GM12891 (cell line): ENCODE measurements around the gene CALHM1.

Experiments
- POLR2A ChIP-seq: IDR thresholded peaks from 2 replicates; pipeline ENCODE4 v1.6.1; 2011; ENCODE audit warnings: low read depth, low read length, control low read depth
- POLR2AphosphoS5 ChIP-seq: IDR thresholded peaks from 2 replicates; pipeline ENCODE4 v1.6.1; 2011; ENCODE audit warnings: low read depth, low read length, control low read depth
- SPI1 ChIP-seq: IDR thresholded peaks from 2 replicates; pipeline ENCODE4 v1.6.1; 2011; ENCODE audit warnings: low read depth, low read length, control low read depth
- TAF1 ChIP-seq: IDR thresholded peaks from 2 replicates; pipeline ENCODE4 v1.6.1; 2011; ENCODE audit warnings: low read depth, low read length, control low read depth

DNA sequence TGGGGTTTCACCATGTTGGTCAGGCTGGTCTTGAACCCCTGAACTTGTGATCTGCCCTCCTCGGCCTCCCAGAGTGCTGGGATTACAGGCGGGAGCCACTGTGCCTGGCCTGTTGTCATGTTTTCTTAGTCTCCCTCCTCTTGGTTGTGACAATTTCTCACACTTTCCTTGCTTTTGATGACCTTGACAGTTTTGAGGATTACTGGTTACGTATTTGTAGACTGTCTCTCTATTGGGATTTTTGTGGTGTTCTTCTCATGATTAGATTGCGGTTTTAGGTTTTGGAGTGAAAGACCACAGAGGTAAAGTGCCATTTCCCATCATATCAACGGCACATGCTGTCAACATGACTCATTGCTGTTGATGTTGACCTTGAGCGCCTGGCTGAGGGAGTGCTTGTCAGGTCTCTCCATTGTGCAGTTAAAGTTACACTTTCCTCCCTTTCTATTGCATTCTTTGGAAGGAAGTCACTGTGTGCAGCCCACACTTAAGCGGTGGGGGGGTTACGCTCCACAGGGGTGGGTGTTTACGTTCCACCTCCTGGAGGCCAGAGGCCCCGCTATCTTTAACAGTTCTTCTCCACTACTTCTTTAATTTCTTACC, 45.6 kb upstream of the CALHM1 start:
- TF ChIP-seq TAF1 (no peak), POLR2A (no peak), POLR2AphosphoS5 (no peak), SPI1 (no peak)
